ENCODE measurements around the gene SLIT3. TPM values are rescaled to one million over a fixed set of nuclear protein-coding genes. Genes with fewer than 3 reads are reported as not detected.

Gene SLIT3
- total and polyA plus RNA-seq, 2 experiments from 2014 or later = 0.59 to 0.71 TPM

DNA sequence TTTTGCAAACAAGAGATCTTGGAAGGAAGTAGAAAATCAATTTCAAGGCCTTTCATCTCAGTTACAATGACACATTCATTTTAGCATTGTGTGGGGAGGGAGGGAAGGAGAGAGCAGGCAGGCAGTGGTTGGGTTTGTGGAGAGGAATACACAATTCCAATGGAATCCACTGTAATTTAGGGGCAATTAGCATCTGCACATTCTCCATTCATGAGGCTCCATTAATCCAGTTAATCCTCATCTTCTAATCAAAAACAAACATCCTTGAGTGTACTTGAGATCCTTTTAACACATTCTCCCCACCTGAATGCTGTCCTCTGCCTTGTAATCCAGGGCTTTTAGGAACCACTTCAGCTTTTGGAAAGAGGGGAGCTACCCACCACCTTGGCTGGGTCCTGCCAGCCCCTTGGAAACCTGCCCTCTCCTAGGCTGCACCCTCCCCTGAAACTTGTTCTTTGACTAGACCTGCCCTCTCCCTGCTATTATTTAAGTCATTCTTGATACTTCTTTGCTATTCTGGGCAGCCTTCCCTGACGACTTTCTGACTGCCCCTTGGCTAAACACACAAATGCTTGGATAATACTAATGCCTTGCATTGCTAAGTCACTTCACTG, 271.2 kb downstream of the SLIT3 start:
- Histone ChIP-seq H3K4me3 (no peak overlapping the region), H3K27ac (ENCODE audit: low read depth) (no peak overlapping the region), H3K27me3 (ENCODE audit: insufficient read depth) (no peaks in the 10 kb centered on the region), H3K9me2 (ENCODE audit: insufficient read depth) (0 out of 2 replicates have a peak, but pooled peaks cover 3% of the 10 kb centered on the region), H3K4me1 (ENCODE audit: insufficient read depth) (peaks cover 8% of the 10 kb centered on the region), H3K4me2 (peak overlapping the region; percentile 42; the same call in 1 of the 2 replicates), H3K36me3 (ENCODE audit: insufficient read depth) (no peaks in the 10 kb centered on the region), H3F3A (replicated peaks; ENCODE audit: low read depth) (no peaks in the 10 kb centered on the region), H2AFZ (no peak overlapping the region), H3K79me2 (replicated peaks; ENCODE audit: insufficient read depth) (no peaks in the 10 kb centered on the region), H4K20me1 (replicated peaks; ENCODE audit: insufficient read depth) (no peaks in the 10 kb centered on the region)
- no peak overlapping the region for H3K27ac Mint-ChIP-seq
- peaks cover 2% of the 10 kb centered on the region for H3K27me3 Mint-ChIP-seq (ENCODE audit: insufficient read depth, low read depth, poor library complexity)
- ATAC-seq (no peak; the same call in 2 of the 3 replicates), DNase-seq (ENCODE audit: low spot score) (no peak)
- TF ChIP-seq REST (IDR thresholded peaks at IDR 0.05; ENCODE audit: unreplicated experiment) (no peak), POLR2AphosphoS5 (IDR thresholded peaks at IDR 0.05; ENCODE audit: low read depth) (no peak), ZNF114 (CRISPR knock-in tag; IDR thresholded peaks at IDR 0.05) (no peak), JUNB (IDR thresholded peaks at IDR 0.05; ENCODE audit: unreplicated experiment) (no peak), ETS1 (IDR thresholded peaks at IDR 0.05) (no peak), EZH2phosphoT487 (IDR thresholded peaks at IDR 0.05; ENCODE audit: unreplicated experiment) (no peak), STAT1 (IDR thresholded peaks at IDR 0.05; ENCODE audit: unreplicated experiment) (no peak), ZNF331 (CRISPR knock-in tag; IDR thresholded peaks at IDR 0.05; ENCODE audit: low read depth) (no peak), CTCF (conservative IDR thresholded peaks at IDR 0.05; ENCODE audit: low read depth in 2 of 2) (no peak), CREB1 (CRISPR knock-in tag; IDR thresholded peaks at IDR 0.05; ENCODE audit: low read depth) (no peak), EZH2 (IDR thresholded peaks at IDR 0.05; ENCODE audit: low read depth, unreplicated experiment) (no peak)
- H3K4me1 Mint-ChIP-seq = peaks cover 20% of the 10 kb centered on the region; the same call in 2 of the 3 replicates
- no peak overlapping the region for H3K4me3 Mint-ChIP-seq
- H3K36me3 Mint-ChIP-seq (ENCODE audit: low read depth) = peaks cover 4% of the 10 kb centered on the region; the same call in 2 of the 3 replicates
- peaks cover 9% of the 10 kb centered on the region for H3K9me3 Mint-ChIP-seq

Measured in GM23338 (cell line).